ENCODE data around the gene LITAFD. TPM values are rescaled to one million over a fixed set of nuclear protein-coding genes. Genes with fewer than 3 reads are reported as not detected.
A peak's percentile ranks its signal among the peaks of the same experiment; 100 is the strongest.

The LITAFD gene
- total RNA-seq, 1 donor from 2014 or later, result not detected

DNA sequence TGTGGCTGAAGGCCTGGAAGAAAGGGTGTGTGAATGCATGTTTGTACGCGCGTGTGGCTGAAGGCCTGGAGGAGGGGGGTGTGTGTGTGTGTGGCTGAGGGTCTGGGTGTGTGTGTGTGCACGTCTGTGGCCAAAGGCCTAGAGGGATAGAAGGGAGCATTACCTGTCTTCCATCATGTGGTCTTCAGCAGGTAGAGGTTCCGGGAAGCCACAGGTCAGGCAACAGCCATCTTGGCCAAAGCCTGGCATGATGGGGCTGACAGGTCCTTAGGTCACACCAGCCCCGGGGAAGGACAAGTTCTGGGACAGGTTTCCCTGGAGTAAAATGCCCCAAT, 5.2 kb downstream of the LITAFD start:
- no peak for DNase-seq (ENCODE audit: missing footprints)
- ATAC-seq, result no peak
- intact Hi-C loops (cut with DNase I), result no loop called here

DNA sequence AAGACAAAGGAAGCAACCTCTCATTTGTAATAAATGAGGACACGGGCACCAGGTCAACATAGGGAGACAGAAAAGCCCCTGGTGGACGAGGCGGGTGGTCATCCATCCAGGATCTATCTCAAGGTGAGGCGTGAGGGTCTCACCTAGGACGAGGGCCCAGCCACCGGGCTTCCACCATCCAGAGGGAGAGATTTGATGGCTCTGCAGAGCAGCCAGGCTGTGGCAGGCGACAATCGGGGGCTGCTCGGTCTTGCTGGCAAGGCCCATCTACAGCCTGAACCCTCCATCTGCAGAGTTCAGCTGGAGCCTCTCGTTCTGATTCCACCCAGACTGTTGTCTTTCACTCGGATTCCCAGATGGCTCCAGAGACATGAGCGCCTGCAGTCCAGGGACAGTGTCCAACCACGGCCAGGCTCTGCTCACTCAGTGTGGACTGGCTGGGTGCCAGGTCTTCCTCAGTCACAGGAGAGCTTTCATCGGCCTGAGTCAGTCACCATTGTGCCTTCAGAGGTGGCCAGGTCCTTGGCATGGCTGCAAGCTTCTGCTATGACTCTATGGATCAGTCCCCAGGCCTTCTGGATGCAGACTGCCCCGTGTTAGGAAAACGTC, 5.9 kb downstream of the LITAFD start:
- peak; percentile 87 for DNase-seq (ENCODE audit: missing footprints)
- ATAC-seq, result peak; percentile 84
- intact Hi-C loops (cut with DNase I), result no loop called here

DNA sequence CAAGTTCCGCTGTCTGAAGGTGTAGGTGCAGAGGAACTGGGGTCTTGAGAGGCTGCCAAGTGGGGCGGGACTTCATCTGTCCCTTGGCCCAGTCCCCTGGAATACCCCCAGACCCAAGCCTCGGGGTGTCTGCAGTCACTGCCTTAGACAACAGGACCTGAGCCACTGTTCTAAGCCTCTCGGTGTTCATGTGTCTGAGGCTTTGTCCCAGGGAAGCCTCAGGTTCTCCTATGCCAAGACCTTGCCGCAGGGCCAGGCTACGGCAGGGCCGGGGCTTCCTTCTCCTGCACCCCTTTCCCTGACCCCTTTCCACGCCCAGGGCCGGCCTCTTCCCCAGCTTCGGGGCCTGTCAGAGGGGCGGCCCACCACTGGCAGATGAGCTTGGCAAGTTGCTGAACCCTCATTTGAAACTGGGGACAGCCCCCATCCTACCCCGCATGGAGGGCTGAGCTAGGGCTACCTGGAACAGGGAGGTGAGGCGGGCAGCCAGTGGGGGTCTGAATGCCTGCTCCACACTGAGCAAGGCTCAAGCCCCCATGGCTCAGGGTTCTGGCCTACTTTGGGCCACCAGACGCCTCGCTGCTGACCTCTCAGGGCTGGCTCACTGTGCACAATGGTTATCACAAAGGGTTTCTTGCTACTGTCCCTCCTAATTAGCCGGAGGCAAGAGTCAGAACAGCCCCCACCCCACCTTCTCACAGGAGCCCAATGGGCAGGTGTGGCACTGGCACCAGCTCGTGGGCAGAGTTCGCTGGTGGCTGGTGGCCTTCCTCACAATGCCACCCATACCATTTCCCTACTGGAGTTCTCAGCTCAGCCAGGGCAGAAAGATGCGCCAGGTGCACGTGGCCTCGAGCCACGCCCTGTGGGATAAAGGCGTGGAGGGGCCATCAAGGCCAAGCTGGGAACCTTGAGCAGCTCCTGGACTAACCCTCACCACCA, 7.1 kb downstream of the LITAFD start:
- ATAC-seq (no peak), DNase-seq (ENCODE audit: missing footprints) (no peak)
- intact Hi-C loops (cut with DNase I), result no loop called here

DNA sequence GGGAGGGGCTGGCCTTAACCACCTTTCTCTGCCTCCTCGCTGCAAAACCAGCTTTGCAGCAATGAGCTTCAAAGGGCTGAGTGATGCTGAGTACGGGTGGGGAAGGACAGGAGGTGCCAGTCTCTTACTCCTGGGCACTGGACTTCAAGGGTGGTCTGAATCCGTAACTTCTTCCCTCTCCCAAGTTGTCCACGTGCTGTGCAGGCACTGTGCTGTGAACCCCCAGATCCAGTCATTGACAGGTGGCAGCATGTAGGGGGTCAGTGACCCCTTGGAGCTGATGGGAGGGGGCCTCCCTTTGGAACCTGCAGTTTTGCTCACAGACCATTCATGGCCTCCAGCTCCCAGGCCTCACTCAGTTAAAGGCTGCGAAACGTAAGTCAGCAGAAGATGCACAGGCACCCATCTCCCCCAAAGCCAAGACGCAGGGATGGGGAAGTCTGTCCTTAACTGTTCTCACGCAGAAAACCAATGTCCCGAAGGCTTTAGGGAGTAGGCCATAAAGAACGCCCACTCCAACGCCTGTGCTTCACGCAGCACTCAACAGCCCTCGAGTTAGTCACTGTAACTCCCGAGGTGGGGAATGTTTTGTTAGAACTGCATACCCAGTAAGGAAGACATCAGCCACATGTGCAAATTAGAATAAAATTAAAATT, 7.9 kb downstream of the LITAFD start:
- no peak for DNase-seq (ENCODE audit: missing footprints)
- intact Hi-C loops (cut with DNase I), result loop anchor here (10.0 kb wide), 1 partner anchor 115 kb away; no protein-coding TSS in a partner anchor
- ATAC-seq, result no peak

DNA sequence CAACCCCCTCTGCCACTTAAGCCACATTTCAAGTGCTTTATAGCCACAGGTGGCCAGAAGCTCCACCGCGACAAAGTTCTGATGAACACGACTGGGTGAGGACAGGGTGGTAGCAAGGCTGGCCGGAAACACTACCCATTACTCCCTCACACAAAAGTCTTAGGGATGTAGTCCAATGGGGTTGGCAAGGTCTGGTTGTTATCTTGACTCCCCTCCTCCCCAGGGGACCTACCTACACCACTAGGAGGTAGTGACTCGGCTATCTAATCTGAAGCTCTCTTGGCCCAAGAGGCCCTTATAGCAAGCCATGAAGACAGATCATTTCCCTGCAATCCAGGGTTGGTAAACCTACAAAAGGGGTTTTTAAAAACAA, 8.4 kb downstream of the LITAFD start:
- no peak for ATAC-seq
- no peak for DNase-seq (ENCODE audit: missing footprints)
- intact Hi-C loops (cut with DNase I), result loop anchor here (10.0 kb wide), 1 partner anchor 114 kb away; no protein-coding TSS in a partner anchor

DNA sequence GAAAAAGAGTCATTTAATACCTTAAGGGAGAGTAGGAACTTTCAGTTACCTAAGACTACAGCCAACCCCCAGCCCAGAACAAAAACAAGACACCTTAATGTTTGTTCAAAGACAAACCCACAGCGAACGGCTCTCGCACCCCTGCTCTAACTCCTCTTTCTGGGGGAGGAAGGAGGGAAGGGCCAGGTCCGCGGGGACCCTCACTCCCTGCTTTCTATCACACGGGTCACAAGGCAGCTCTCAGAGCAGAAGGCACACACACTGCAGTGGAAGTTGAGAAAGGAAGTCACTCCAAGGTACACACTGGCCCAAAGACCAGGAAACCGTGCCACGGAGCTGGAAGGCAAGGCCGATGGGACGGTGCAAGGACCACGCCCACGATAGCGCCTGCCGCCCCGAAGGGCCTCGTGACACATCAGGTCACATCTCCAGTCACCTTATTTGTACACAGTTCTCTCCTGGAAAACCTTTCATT, 10.0 kb downstream of the LITAFD start:
- DNase-seq (ENCODE audit: missing footprints) (no peak), ATAC-seq (no peak)
- intact Hi-C loops (cut with DNase I), result loop anchor here (10.0 kb wide), 1 partner anchor 113 kb away; no protein-coding TSS in a partner anchor

DNA sequence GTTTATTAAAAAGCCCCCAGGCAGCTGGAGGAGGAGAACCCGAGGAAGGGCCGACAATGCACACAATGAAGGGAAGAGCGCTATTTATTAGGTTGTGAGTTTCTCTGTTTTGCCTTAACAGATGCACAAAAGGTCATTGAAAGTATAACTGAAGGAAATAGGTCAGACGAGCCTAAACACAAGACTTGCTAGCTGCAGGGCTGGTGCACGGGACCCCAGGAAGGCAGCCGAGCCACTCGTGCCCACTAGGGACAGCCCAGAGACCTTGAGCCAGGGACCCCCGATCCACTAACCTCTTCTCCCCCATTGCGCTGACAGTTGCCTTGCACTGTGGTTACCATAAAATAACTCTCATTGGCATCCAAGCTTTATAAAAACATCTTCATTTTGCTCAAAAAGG, 11.3 kb downstream of the LITAFD start:
- intact Hi-C loops (cut with DNase I), result loop anchor here (10.0 kb wide), 1 partner anchor 111 kb away; no protein-coding TSS in a partner anchor
- no peak for ATAC-seq
- DNase-seq (ENCODE audit: missing footprints), result no peak

DNA sequence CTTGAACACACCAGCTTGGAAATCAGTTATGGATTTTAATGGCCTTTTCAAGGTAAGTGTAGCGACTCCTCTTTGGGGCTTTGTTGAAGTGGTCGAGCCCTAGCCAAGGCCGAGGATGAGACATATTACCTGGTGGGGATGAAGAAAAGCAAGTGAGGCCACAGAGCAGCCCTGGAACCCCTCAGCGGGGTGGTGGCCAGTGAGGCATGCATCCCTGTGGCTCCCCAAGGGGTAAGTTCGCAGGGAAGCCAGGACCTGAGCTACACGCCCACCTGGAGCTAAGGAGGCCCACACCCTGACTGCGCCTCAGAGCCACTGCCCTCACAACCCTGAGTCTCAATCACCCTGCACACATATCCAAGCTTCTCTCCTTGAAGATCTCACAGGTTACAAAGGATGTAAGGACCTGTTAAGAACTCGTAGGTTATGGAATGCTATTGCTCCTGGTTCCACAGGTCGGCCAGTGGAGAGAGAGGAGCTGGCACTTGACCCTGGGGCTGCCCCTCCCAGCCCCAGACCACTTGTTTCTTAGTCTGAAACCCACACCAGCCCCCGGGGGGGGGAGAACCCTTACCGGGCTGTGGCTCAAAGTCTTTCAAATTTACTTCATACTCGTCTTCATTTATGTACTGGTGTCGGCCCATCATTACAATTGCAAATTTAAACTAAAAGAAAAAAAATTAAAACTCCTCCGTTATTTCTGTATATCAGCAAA, 12.0 kb downstream of the LITAFD start:
- intact Hi-C loops (cut with DNase I), result loop anchor here (10.0 kb wide), 1 partner anchor 111 kb away; no protein-coding TSS in a partner anchor
- no peak for DNase-seq (ENCODE audit: missing footprints)
- no peak for ATAC-seq

DNA sequence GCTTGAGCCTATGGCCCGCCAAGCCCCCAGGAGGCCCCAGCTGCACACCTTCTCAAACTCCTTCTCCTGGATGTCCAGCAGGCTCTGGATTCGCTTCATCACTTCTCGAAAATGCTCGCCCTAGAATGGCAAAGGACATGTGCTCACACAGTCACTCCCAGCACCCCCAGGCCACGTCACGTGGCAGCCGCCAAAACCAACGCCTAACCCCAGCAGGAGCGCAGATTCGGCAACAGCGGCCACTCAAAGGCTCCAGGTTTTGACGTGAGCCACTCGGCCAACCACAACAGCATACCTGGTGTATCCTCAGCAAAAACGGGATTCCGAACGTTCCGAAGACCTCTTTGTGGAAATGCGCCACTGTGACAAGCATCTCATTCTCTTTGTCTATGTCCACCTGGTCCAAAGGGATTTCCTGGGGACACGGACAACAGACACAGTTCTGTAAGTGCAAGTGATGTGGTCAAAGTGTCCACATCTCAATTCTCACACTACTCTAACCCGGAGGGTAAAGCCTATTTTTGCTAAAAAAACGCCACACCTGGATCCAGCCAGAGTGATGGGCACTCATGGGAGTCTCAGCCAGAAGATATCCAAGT, 12.7 kb downstream of the LITAFD start:
- intact Hi-C loops (cut with DNase I), result loop anchor here (10.0 kb wide), 1 partner anchor 110 kb away; no protein-coding TSS in a partner anchor
- DNase-seq (ENCODE audit: missing footprints) (no peak), ATAC-seq (no peak)

DNA sequence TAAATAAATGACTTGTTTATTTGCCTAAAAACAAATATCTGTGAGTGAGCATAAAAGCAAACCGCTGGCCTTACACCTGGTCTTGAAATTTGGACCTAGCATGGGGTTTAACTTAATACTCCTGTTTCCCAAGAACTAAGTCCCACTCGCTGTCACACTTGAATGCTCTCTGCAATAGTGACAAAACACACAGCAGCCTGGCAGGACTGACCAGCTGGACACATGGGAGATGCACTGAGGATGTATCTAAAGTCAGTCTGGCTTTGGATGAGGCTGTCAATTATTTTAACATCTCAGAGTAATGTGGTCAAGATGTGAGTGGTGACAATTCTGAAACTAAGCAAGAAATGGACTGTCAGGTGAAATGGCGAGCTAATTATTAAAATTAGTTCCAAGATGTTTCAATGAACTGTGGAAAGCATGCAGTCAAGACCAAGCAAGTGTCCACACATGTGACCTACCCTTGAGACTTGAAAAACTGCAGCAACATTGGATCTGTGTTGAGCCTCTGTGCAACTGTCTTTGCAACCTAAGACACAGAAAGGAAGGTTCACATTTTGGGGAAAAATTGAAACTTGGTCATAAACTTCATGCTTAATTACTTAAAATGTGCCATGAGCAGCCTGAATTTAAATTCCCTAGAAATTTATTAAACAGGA, 16.6 kb downstream of the LITAFD start:
- ATAC-seq (no peak), DNase-seq (ENCODE audit: missing footprints) (no peak)
- intact Hi-C loops (cut with DNase I), result loop anchor here (10.0 kb wide), 1 partner anchor 106 kb away; no protein-coding TSS in a partner anchor

DNA sequence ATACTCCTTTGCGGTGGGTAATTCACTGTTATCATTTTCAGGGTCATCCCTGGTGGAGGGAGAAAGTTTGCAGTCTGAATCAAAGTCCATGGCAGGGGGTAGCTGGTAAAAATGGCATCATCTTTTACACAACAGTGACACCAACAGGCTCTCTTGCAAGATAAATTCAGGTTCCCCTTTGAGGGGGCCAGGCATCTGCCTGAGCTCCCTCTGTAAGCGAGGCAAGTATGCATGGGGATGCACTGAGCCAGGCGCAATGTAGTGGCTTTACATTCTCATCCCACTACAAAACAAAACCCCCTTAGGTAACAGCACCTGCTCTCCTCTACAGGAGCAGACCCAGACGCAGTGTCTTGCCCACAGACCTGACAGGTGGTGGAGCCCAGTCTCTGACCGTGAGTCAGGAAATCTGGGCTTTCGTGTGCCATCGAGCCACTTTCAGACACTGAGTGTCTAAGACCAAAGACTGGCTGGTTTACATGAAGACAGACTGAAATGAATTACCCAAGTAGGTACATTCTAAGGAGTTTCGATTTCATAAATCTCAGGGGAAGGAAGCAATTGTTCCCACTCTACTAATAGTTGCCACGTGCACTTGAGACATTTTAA, 17.7 kb downstream of the LITAFD start:
- DNase-seq (ENCODE audit: missing footprints) (no peak), ATAC-seq (no peak)
- intact Hi-C loops (cut with DNase I), result loop anchor here (10.0 kb wide), 1 partner anchor 105 kb away; no protein-coding TSS in a partner anchor

DNA sequence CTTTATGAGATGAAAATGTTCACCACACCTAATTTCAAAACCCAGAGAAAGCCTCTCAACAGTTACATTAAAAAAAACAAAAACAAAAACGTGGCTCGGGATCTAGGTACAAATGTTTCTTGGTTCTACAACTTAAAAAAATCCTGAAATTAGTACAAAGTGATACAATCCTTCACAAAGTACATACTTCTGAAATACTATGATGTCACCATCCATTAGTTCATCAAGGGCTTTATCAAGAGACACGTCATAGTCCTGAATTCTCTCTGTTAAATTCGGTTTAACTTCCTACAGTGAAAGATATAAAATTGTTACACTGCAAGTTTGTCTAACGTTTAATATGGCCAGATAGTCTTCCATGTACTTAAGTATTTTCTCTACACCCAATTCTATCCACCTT, 18.2 kb downstream of the LITAFD start:
- no peak for DNase-seq (ENCODE audit: missing footprints)
- ATAC-seq, result no peak
- intact Hi-C loops (cut with DNase I), result no loop called here

DNA sequence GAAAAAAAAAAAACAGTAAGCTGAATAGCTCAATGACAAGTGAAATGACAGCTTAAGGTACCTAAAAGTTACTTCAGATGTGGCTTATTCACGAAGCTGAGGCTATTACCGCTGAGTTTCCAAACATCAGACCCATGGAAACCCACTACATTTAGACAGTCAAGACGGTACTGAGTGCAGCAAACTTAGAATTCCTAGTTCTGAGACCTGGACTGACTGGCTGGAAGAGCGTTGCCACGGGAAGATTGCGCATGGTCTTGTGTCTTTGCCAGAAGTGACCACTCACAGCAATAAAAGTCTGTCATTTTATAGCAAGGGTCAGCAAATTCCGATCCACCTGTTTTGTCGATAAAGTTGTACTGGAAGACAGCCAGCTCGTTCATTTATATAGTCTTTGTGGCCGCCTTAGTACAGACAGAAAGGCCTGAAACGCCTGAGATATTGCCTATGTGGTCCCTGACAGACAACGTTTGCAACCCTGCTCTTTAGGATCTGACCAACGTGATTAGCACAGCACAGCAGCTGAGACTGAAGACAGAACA, 19.2 kb downstream of the LITAFD start:
- no peak for ATAC-seq
- intact Hi-C loops (cut with DNase I), result no loop called here
- DNase-seq (ENCODE audit: missing footprints), result no peak

DNA sequence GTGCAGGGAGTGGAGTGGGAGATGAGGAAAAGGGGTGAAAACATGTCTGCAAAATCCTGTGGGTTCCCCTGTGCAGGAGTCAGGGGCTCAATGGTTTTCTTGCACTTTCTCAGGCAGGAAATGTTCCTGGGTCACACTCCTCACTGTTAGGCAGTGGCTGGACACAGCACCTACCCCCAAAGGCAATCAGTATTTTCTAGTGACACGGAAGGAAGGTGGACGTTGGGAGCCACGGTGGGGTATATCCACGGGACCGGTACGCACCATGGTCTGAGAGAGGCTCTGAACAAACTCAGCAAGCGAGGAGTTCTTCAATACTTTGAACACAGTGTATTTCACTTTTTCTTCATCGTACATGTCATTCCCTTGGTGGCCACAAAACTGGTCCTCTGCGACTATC, 20.9 kb downstream of the LITAFD start:
- ATAC-seq (no peak), DNase-seq (ENCODE audit: missing footprints) (no peak)
- intact Hi-C loops (cut with DNase I), result no loop called here

DNA sequence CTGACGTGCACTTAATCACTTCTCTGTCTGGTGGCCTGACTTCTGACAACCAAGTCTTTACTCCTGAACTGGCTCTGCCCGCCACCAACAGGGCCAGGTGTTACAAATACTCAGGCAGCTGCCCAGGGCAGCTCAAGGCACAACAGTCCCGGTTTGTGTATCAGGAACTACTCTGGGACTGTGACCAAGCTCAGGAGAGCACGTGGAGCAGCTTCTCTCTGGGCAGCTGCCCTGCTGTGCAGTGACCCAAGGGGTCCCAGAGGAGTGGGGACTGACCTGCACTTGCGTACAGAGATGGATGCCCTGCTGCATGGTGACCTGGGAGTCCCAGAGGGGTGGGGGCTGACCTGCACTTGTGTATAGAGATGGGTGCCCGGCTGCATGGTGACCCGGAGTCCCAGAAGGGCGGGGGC, 21.9 kb downstream of the LITAFD start:
- DNase-seq (ENCODE audit: missing footprints), result no peak
- no peak for ATAC-seq
- intact Hi-C loops (cut with DNase I), result no loop called here

DNA sequence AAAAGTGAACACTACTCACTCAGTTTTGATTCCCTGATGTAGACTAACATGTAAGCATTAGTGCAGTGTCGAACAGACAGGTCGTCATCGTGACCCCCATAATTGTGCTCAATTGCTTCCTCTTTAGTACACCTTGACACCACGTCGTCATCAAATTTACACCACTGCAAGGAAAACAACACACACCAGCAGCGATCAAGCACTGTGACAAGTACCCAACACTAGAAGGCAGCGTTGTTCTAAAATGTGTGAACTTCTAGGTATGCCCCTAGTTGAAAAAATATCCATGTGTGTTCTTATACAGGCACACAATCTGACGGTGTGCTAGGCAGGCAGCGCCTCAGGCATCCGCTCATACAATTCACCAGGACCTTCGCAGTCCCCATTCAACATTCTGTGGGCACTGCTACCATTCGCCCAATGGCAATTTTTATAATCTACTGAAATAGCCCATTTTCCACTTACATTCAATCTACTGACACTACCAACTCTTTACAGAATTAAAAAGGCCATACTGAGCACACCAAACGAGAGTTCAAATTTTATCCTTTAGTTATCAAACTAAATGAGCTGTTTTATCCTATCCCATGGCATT, 23.1 kb downstream of the LITAFD start:
- ATAC-seq (no peak), DNase-seq (ENCODE audit: missing footprints) (no peak)
- intact Hi-C loops (cut with DNase I), result no loop called here
